ENCODE results near the gene RAMAC. TPM values are rescaled to one million over a fixed set of nuclear protein-coding genes. Genes with fewer than 3 reads are reported as not detected.
"Not testable (repeated sequence)": the region's sequence is repeated elsewhere in the genome, so short reads cannot be mapped to it uniquely, and the experiment has no call there.

The RAMAC gene
- total RNA-seq, 1 donor from 2014 or later, result 23.4 TPM

DNA sequence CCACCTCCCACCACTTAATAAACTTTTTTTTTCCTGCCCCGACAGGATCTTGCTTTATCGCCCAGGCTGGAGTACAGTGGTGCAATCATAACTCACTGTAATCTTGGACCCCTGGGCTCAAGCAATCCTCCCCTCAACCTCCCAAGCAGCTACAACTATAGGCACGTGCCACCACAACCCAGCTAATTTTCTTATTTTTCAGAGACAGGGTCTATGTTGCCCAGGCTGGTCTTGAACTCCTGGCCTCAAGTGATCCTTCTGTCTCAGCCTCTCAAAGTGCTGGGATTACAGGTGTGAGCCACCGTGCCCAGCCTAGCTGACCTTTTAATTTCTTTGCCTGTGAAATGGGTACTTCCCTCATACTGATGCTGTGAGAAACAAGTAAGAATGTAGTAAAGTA, 29.4 kb downstream of the RAMAC start:
- no peak overlapping the region for H3K27ac Mint-ChIP-seq
- TF ChIP-seq, protein P1, sequence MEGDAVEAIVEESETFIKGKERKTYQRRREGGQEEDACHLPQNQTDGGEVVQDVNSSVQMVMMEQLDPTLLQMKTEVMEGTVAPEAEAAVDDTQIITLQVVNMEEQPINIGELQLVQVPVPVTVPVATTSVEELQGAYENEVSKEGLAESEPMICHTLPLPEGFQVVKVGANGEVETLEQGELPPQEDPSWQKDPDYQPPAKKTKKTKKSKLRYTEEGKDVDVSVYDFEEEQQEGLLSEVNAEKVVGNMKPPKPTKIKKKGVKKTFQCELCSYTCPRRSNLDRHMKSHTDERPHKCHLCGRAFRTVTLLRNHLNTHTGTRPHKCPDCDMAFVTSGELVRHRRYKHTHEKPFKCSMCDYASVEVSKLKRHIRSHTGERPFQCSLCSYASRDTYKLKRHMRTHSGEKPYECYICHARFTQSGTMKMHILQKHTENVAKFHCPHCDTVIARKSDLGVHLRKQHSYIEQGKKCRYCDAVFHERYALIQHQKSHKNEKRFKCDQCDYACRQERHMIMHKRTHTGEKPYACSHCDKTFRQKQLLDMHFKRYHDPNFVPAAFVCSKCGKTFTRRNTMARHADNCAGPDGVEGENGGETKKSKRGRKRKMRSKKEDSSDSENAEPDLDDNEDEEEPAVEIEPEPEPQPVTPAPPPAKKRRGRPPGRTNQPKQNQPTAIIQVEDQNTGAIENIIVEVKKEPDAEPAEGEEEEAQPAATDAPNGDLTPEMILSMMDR (IDR thresholded peaks at IDR 0.05), result no peak
- no peaks in the 10 kb centered on the region for H3K27me3 Mint-ChIP-seq
- H3K9me3 Mint-ChIP-seq, result no peaks in the 10 kb centered on the region
- ATAC-seq (ENCODE audit: low read depth) (no peak), DNase-seq (no peak)
- H3K36me3 Mint-ChIP-seq (ENCODE audit: low read depth), result peaks cover 40% of the 10 kb centered on the region
- intact Hi-C loops (cut with micrococcal nuclease), result no loop called here
- ChIA-PET POLR2A (no interaction called here), CTCF (no interaction called here)
- peaks cover 28% of the 10 kb centered on the region for H3K4me1 Mint-ChIP-seq
- no peak overlapping the region for H3K4me3 Mint-ChIP-seq

- Mint-ChIP-seq H3K27me3 (no peaks in the 10 kb centered on the region), H3K9me3 (no peaks in the 10 kb centered on the region), H3K36me3 (ENCODE audit: low read depth) (peaks cover 41% of the 10 kb centered on the region), H3K4me1 (peaks cover 18% of the 10 kb centered on the region), H3K4me3 (no peak overlapping the region), H3K27ac (no peak overlapping the region)
- TF ChIP-seq, protein P1 (IDR thresholded peaks at IDR 0.05), result no peak
- ATAC-seq (ENCODE audit: low read depth) (no peak), DNase-seq (no peak)
- CTCF ChIA-PET, result no interaction called here
- intact Hi-C loops (cut with micrococcal nuclease), result no loop called here
- POLR2A ChIA-PET, result no interaction called here
Observed at GRCh38 chr15:83016906-83017305, 30.9 kb downstream of the RAMAC start.

DNA sequence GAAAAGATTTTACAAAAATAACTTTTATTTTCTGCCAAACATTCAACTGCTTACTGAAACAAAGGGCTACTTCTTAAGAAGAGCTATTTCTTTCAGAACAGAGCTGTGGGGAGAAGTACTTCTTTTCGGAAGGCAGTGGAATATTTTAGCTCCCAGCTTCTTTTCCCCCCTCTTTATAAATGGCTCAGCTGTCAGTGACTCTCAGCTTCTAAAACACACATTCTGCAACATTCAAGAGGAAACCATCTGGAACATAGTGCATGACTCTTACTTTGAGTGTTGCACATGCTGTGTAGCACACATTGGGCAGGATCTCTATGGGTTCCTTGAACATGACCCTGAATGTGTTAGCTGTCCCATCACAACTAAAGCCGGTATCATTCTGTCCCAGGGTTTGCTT, 32.4 kb downstream of the RAMAC start:
- H3K4me1 Mint-ChIP-seq, result peaks cover 6% of the 10 kb centered on the region
- intact Hi-C loops (cut with micrococcal nuclease), result no loop called here
- CTCF ChIA-PET, result interaction anchor here (1.0 kb wide), 1 partner anchor 14 kb away, joined by 3 read pairs; no protein-coding TSS in a partner anchor
- H3K27me3 Mint-ChIP-seq, result no peaks in the 10 kb centered on the region
- ATAC-seq (ENCODE audit: low read depth) (no peak), DNase-seq (no peak)
- H3K4me3 Mint-ChIP-seq, result no peak overlapping the region
- POLR2A ChIA-PET, result no interaction called here
- no peak overlapping the region for H3K27ac Mint-ChIP-seq
- TF ChIP-seq, protein P1 (IDR thresholded peaks at IDR 0.05), result no peak
- no peaks in the 10 kb centered on the region for H3K9me3 Mint-ChIP-seq
- peaks cover 41% of the 10 kb centered on the region for H3K36me3 Mint-ChIP-seq (ENCODE audit: low read depth)

DNA sequence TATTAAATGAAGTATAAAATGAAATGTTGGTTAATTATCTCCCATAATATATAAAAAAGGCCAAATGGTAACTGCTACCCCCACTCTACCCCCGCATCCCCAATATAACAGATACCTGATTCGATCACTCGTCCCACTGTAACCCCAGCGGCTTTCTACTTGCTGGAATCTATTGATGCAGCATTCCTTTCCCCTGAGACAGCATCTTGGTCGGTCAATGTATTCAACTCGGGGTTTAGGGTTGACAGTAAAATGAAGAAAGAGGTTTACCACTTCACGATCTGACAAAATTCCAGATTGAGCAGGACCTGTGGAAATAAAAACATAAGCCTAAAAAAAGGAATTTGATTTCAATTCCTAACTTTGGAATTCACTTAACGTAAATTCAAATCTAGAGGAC, 44.0 kb downstream of the RAMAC start:
- ATAC-seq (ENCODE audit: low read depth), result no peak
- POLR2A ChIA-PET, result interaction anchor here (0.7 kb wide), 1 partner anchor 31 kb away, joined by 3 read pairs; no protein-coding TSS in a partner anchor

GRCh38 chr15:83031234-83031633, 45.2 kb downstream of the RAMAC start:
- H3K9me3 Mint-ChIP-seq; ATAC-seq (ENCODE audit: low read depth); H3K4me3 Mint-ChIP-seq; POLR2A ChIA-PET; CTCF ChIA-PET; H3K27me3 Mint-ChIP-seq; H3K27ac Mint-ChIP-seq; DNase-seq; H3K4me1 Mint-ChIP-seq; intact Hi-C loops (cut with micrococcal nuclease): not testable (repeated sequence)
- peaks cover 58% of the 10 kb centered on the region for H3K36me3 Mint-ChIP-seq (ENCODE audit: low read depth)

More for the DNA sequence above, 44.0 kb downstream of the RAMAC start:
- TF ChIP-seq, protein P1 (IDR thresholded peaks at IDR 0.05), result no peak
- H3K4me1 Mint-ChIP-seq, result no peaks in the 10 kb centered on the region
- intact Hi-C loops (cut with micrococcal nuclease), result no loop called here
- no peaks in the 10 kb centered on the region for H3K27me3 Mint-ChIP-seq
- peaks cover 3% of the 10 kb centered on the region for H3K9me3 Mint-ChIP-seq
- H3K4me3 Mint-ChIP-seq, result no peak overlapping the region
- peaks cover 56% of the 10 kb centered on the region for H3K36me3 Mint-ChIP-seq (ENCODE audit: low read depth)
- no peak for DNase-seq
- no peak overlapping the region for H3K27ac Mint-ChIP-seq
- CTCF ChIA-PET, result no interaction called here

- Mint-ChIP-seq H3K27ac (no peak overlapping the region), H3K4me3 (no peak overlapping the region), H3K27me3 (no peaks in the 10 kb centered on the region), H3K4me1 (peaks cover 14% of the 10 kb centered on the region), H3K36me3 (ENCODE audit: low read depth) (peaks cover 63% of the 10 kb centered on the region), H3K9me3 (peaks cover 2% of the 10 kb centered on the region)
- ChIA-PET POLR2A (no interaction called here), CTCF (no interaction called here)
- intact Hi-C loops (cut with micrococcal nuclease), result no loop called here
- DNase-seq (no peak), ATAC-seq (ENCODE audit: low read depth) (no peak)
- TF ChIP-seq, protein P1 (IDR thresholded peaks at IDR 0.05), result no peak
Observed at GRCh38 chr15:83036253-83036652, 50.2 kb downstream of the RAMAC start.

Measured in activated B cell treated with CpG ODN at 0.5 μM for 24 hours (primary cell).